Naive thymus-derived CD8-positive, alpha-beta T cell (primary cell): ENCODE measurements around the gene SH3PXD2B. TPM values are rescaled to one million over a fixed set of nuclear protein-coding genes. Genes with fewer than 3 reads are reported as not detected.
"Not testable (repeated sequence)": the region's sequence is repeated elsewhere in the genome, so short reads cannot be mapped to it uniquely, and the experiment has no call there.

ENCODE experiments used
- ATAC-seq, 2 donors: fragments of 150-1000 bp; cut with Tn5 transposase in 1 of 2; sonication (Bioruptor Pico), chemical (Tn5 transposase) in 1 of 2; 1 replicate in 1 of 2; 2 replicates in 1 of 2; pipeline ENCODE4 v1.10.0; 2021; ENCODE audit warnings: mild to moderate bottlenecking in 2 of 2, moderate library complexity in 2 of 2
- POLR2A ChIA-PET: fragments of 350-600 bp; sonication (Branson Sonifier 250); formaldehyde crosslinking; loops from one replicate; lab custom pipeline; 2021; ENCODE audit warnings: antibody characterized with exemption; lab: Charles Lee
- DNase-seq, 10 donors: peaks; one replicate each; pipeline versions ENCODE4 v3.0.0 to v3.0.0-alpha.2; 2020 to 2022
- H3K27ac Mint-ChIP-seq, 10 donors: one replicate each; pipeline ENCODE4 v1.8.0; 2020 to 2022; ENCODE audit warnings: mild to moderate bottlenecking in 10 of 10, mixed read lengths in 10 of 10, moderate library complexity in 4 of 10, inconsistent platforms in 1 of 10
- H3K27me3 Mint-ChIP-seq, 5 donors: one replicate each; pipeline ENCODE4 v1.8.0; 2021 to 2022; ENCODE audit warnings: mixed read lengths in 5 of 5
- H3K36me3 Mint-ChIP-seq, 3 donors: one replicate each; pipeline ENCODE4 v1.8.0; 2020 to 2022; ENCODE audit warnings: mixed read lengths in 3 of 3, mild to moderate bottlenecking in 2 of 3, inconsistent platforms in 1 of 3
- H3K4me1 Mint-ChIP-seq, 4 donors: one replicate each; pipeline ENCODE4 v1.8.0; 2021 to 2022; ENCODE audit warnings: mixed read lengths in 4 of 4
- H3K4me3 Mint-ChIP-seq, 10 donors: one replicate each; pipeline ENCODE4 v1.8.0; 2020 to 2022; ENCODE audit warnings: mild to moderate bottlenecking in 10 of 10, mixed read lengths in 10 of 10, moderate library complexity in 6 of 10, inconsistent platforms in 1 of 10
- H3K9me3 Mint-ChIP-seq, 9 donors: one replicate each; pipeline ENCODE4 v1.8.0; 2020 to 2022; ENCODE audit warnings: mixed read lengths in 9 of 9, mild to moderate bottlenecking in 3 of 9, inconsistent platforms in 1 of 9, moderate library complexity in 1 of 9
- polyA plus RNA-seq, 3 donors: library from polyadenylated mRNA; unstranded; fragments of 300-500 nt; fragmentation: Illumina TruSeq; gene quantifications; one replicate each; pipeline ENCODE4 v1.2.3, GENCODE V29; 2021
- total RNA-seq, 8 experiments: library from RNA in 2 of 8; stranded (reverse) in 2 of 8; gene quantifications; one replicate each; pipeline ENCODE4 v1.2.3 and lab custom pipeline; 2021 to 2026

Gene SH3PXD2B
- total and polyA plus RNA-seq, 5 experiments from 2014 or later = 0.09 to 0.55 (median 0.28) TPM; not detected in 1

DNA sequence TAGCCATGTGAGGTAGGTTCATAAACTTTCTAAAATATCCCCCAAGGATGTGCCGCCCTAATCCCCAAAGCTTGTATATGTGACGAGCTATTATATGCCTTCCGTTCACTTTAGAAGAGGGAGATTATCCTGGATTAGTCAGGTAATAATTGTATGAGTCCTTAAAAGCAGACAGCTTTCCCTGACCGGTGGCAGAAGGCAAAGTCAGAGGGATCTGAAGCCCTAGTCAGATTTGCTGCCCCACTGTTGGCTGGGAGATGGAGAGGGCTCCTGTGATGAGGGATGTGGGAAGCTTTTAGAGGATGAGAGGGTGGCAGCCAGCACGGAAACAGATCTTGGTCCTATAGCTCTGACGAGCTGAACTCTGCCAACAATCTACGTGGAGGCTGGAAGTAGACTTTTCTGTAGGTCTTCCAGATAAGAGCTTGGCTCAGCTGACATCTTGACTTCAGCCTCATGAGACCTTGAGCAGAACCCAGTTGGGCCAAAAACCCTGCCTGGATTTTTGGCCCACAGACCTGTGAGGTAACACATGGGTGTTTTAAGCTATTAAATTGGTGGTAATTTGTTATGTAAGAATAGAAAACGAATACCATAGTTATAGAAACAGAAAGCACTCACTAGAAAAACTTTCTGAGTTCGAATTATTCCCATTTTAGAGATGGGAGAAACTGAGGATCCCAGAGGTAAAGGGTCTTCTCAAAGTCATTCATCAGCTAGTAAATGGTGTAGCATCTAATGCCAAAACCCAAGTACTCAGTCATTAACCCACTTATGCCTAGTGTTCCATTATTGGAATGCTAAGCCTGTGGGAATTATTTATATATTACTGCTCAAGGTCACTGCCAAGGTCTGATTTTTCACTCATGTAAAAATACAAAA is 48.9 kb downstream of the SH3PXD2B start:
- Mint-ChIP-seq H3K4me1 (peaks cover 0 to 2% (median 0%) of the 10 kb centered on the region in 4 donors), H3K27me3 (peaks cover 0 to 9% (median 5%) of the 10 kb centered on the region in 5 donors), H3K9me3 (peaks cover 0 to 5% (median 0%) of the 10 kb centered on the region in 9 donors), H3K27ac (no peak overlapping the region), H3K4me3 (no peak overlapping the region), H3K36me3 (peaks cover 0 to 3% (median 2%) of the 10 kb centered on the region in 3 donors)
- POLR2A ChIA-PET = no interaction called here
- ATAC-seq = no peak
- no peak for DNase-seq

- Mint-ChIP-seq H3K4me3 (no peak overlapping the region), H3K27me3 (peaks cover 1 to 12% (median 2%) of the 10 kb centered on the region in 5 donors), H3K4me1 (no peaks in the 10 kb centered on the region), H3K27ac (no peak overlapping the region), H3K36me3 (peaks cover 0 to 3% (median 2%) of the 10 kb centered on the region in 3 donors), H3K9me3 (peaks cover 0 to 5% (median 0%) of the 10 kb centered on the region in 9 donors)
- ATAC-seq (no peak), DNase-seq (no peak)
- POLR2A ChIA-PET = no interaction called here
These were observed 49.6 kb downstream of the SH3PXD2B start for GRCh38 chr5:172404746-172405145.

DNA sequence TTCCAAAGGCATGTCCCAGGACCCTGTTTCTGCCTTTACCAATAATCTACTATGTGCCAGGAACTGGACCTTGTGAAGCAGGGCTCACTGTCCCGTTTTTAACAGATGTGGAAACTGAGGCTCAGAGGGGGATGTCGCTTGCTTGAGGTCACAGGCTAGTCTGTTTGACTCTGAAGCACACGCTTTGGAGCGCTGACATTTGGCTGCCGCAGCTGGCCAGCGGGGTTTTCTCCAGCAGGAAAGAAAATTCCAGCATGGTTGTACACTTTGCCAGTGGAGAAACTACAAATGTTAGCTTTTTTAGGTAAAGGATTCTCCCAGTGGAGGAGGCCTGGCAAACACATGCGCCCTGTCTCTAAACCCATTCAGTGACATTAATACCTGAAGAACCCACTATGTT is 50.5 kb downstream of the SH3PXD2B start:
- no peak overlapping the region for H3K4me3 Mint-ChIP-seq
- peaks cover 0 to 15% (median 4%) of the 10 kb centered on the region in 5 donors for H3K27me3 Mint-ChIP-seq

GRCh38 chr5:172403189-172403796 is 51.0 kb downstream of the SH3PXD2B start:
- Mint-ChIP-seq H3K4me1 (no peaks in the 10 kb centered on the region), H3K9me3 (peaks cover 0 to 13% (median 2%) of the 10 kb centered on the region in 9 donors), H3K27ac (no peak overlapping the region), H3K27me3 (peaks cover 0 to 15% (median 4%) of the 10 kb centered on the region in 5 donors), H3K4me3 (no peak overlapping the region), H3K36me3 (peaks cover 0 to 11% (median 2%) of the 10 kb centered on the region in 3 donors)
- ATAC-seq (no peak), DNase-seq (no peak)
- POLR2A ChIA-PET = no interaction called here

More for the DNA sequence above, 50.5 kb downstream of the SH3PXD2B start:
- POLR2A ChIA-PET = no interaction called here
- H3K4me1 Mint-ChIP-seq = no peaks in the 10 kb centered on the region
- no peak overlapping the region for H3K27ac Mint-ChIP-seq
- DNase-seq (no peak), ATAC-seq (no peak)
- H3K36me3 Mint-ChIP-seq = peaks cover 0 to 5% (median 2%) of the 10 kb centered on the region in 3 donors
- peaks cover 0 to 7% (median 0%) of the 10 kb centered on the region in 9 donors for H3K9me3 Mint-ChIP-seq

DNA sequence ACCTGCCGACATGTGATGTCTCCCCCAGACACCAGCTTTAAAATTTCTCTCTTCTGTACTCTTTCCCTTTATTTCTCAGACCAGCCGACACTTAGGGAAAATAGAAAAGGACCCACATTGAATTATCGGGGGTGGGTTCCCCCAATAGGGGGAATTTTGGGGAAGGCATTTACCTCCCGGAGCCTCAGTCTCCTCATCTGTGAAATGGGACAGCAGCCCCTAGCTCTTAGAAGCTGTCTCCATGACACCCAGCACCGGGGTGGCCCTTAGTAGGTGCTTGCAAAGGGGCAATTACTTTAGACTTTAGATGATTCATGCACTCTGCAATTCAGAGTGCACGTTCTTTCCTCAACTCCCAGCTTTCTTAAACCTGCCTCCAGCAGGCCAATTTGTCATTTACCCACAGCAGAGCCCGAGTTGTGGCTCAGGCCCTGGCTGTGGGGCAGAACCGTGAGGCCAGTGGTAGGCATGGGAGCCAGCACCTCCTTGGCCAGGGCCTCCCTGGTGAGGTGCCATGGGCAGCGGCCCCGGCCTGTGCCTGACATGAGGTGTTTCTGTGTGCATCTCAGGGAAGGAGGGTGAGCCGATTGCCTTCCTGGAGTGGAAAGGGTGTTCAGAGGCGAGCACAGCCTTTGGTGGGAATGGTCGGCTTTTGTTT is 51.7 kb downstream of the SH3PXD2B start:
- Mint-ChIP-seq H3K36me3 (peaks cover 0 to 16% (median 2%) of the 10 kb centered on the region in 3 donors), H3K4me3 (no peak overlapping the region), H3K27me3 (peaks cover 0 to 15% (median 4%) of the 10 kb centered on the region in 5 donors), H3K27ac (peak overlapping the region in 1 of 10 donors; percentile 41), H3K4me1 (no peaks in the 10 kb centered on the region), H3K9me3 (peaks cover 0 to 19% (median 8%) of the 10 kb centered on the region in 9 donors)
- POLR2A ChIA-PET = no interaction called here
- DNase-seq (no peak), ATAC-seq (no peak)

DNA sequence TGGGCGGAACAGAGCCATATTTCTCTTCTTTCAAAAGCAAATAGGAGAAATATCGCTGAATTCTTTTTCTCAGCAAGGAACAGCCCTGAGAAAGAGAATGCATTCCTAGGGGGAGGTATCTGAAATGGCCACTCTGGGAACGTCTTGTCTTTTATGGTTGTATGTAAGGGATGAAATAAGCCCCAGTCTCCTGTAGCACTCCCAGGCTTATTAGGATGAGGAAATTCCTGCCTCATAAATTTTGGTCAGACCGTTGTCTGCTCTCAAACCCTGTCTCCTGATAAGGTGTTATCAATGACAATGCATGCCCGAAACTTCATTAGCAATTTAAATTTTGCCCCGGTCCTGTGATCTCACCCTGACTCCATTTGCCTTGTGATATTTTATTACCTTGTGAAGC is 52.3 kb downstream of the SH3PXD2B start:
- DNase-seq, H3K4me3 Mint-ChIP-seq, H3K27ac Mint-ChIP-seq, H3K4me1 Mint-ChIP-seq, POLR2A ChIA-PET, ATAC-seq: not testable (repeated sequence)
- peaks cover 0 to 25% (median 13%) of the 10 kb centered on the region in 9 donors for H3K9me3 Mint-ChIP-seq
- peaks cover 0 to 16% (median 2%) of the 10 kb centered on the region in 3 donors for H3K36me3 Mint-ChIP-seq
- H3K27me3 Mint-ChIP-seq = peaks cover 0 to 15% (median 4%) of the 10 kb centered on the region in 5 donors

- peaks cover 0 to 45% (median 22%) of the 10 kb centered on the region in 9 donors for H3K9me3 Mint-ChIP-seq
- no peak overlapping the region for H3K27ac Mint-ChIP-seq
- POLR2A ChIA-PET = no interaction called here
- H3K36me3 Mint-ChIP-seq = peaks cover 0 to 26% (median 2%) of the 10 kb centered on the region in 3 donors
- ATAC-seq (no peak), DNase-seq (no peak)
- no peak overlapping the region for H3K4me3 Mint-ChIP-seq
- peaks cover 2 to 15% (median 6%) of the 10 kb centered on the region in 5 donors for H3K27me3 Mint-ChIP-seq
- H3K4me1 Mint-ChIP-seq = no peaks in the 10 kb centered on the region
These were observed 54.5 kb downstream of the SH3PXD2B start for GRCh38 chr5:172399826-172400225.

DNA sequence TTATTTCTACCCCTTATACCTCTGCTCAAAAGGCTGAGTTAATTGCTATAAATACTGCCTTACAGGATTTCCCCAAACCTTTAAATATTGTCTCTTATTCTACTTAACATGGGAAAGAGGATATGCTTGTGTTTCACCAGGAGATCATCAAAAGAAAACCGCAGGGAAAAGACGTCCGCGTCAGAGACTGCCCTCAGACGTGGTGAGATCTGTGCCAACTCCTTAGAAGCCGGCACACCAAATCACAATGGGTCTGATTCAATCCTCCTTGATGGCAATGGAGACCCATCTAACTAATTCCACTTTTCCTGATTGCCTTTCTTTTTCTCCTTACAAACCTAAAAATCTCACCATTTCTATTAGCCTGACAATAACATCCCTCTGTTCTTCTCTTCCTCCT is 55.0 kb downstream of the SH3PXD2B start:
- DNase-seq (no peak), ATAC-seq (no peak)
- Mint-ChIP-seq H3K27ac (no peak overlapping the region), H3K4me3 (no peak overlapping the region), H3K27me3 (peaks cover 4 to 15% (median 9%) of the 10 kb centered on the region in 5 donors), H3K36me3 (peaks cover 0 to 28% (median 2%) of the 10 kb centered on the region in 3 donors), H3K4me1 (no peaks in the 10 kb centered on the region), H3K9me3 (peaks cover 0 to 45% (median 22%) of the 10 kb centered on the region in 9 donors)
- POLR2A ChIA-PET = no interaction called here

DNA sequence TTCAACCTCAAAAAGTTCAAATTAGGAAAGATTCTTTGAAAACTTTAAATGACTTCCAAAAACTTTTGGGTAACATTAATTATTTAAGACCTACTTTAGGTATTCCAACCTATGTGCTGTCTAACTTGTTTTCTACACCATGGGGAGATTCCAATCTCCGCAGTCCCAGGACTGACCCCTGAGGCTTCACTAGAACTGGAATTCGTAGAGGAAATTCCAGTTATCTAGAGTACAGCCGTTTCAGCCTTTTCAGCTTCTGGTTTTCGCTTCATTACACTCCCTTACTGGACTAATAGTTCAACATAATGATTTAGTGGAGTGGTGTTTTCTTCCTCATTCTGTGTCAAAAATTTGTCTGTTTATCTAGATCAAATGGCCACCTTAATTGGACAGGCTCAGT is 55.7 kb downstream of the SH3PXD2B start:
- H3K27me3 Mint-ChIP-seq = peaks cover 8 to 15% (median 12%) of the 10 kb centered on the region in 5 donors
- DNase-seq, H3K4me1 Mint-ChIP-seq, POLR2A ChIA-PET, H3K4me3 Mint-ChIP-seq, ATAC-seq, H3K27ac Mint-ChIP-seq: not testable (repeated sequence)
- H3K9me3 Mint-ChIP-seq = peaks cover 0 to 45% (median 22%) of the 10 kb centered on the region in 9 donors
- peaks cover 0 to 31% (median 2%) of the 10 kb centered on the region in 3 donors for H3K36me3 Mint-ChIP-seq

- POLR2A ChIA-PET, DNase-seq, H3K4me3 Mint-ChIP-seq, ATAC-seq, H3K4me1 Mint-ChIP-seq, H3K27ac Mint-ChIP-seq: not testable (repeated sequence)
- Mint-ChIP-seq H3K9me3 (peaks cover 0 to 41% (median 22%) of the 10 kb centered on the region in 9 donors), H3K36me3 (peaks cover 0 to 29% (median 0%) of the 10 kb centered on the region in 3 donors), H3K27me3 (peaks cover 12 to 19% (median 15%) of the 10 kb centered on the region in 5 donors)
These were observed 57.3 kb downstream of the SH3PXD2B start for GRCh38 chr5:172396994-172397393.

GRCh38 chr5:172396220-172396619 is 58.1 kb downstream of the SH3PXD2B start:
- Mint-ChIP-seq H3K27me3 (peaks cover 9 to 19% (median 15%) of the 10 kb centered on the region in 5 donors), H3K36me3 (peaks cover 0 to 32% (median 0%) of the 10 kb centered on the region in 3 donors), H3K27ac (no peak overlapping the region), H3K9me3 (peaks cover 0 to 41% (median 22%) of the 10 kb centered on the region in 9 donors), H3K4me3 (no peak overlapping the region), H3K4me1 (no peaks in the 10 kb centered on the region)
- ATAC-seq (no peak), DNase-seq (no peak)
- POLR2A ChIA-PET = no interaction called here

GRCh38 chr5:172395483-172395882 is 58.8 kb downstream of the SH3PXD2B start:
- H3K4me3 Mint-ChIP-seq = no peak overlapping the region

More at GRCh38 chr5:172395483-172395882, 58.8 kb downstream of the SH3PXD2B start:
- H3K36me3 Mint-ChIP-seq = peaks cover 0 to 32% (median 0%) of the 10 kb centered on the region in 3 donors
- H3K27me3 Mint-ChIP-seq = peaks cover 9 to 18% (median 15%) of the 10 kb centered on the region in 5 donors
- DNase-seq (no peak), ATAC-seq (no peak)
- no peak overlapping the region for H3K27ac Mint-ChIP-seq
- POLR2A ChIA-PET = no interaction called here
- no peaks in the 10 kb centered on the region for H3K4me1 Mint-ChIP-seq
- peaks cover 0 to 41% (median 22%) of the 10 kb centered on the region in 9 donors for H3K9me3 Mint-ChIP-seq
